GM21737 (cell line): Measurements from ENCODE around the gene TOMM20L.
"Not testable (repeated sequence)": the region's sequence is repeated elsewhere in the genome, so short reads cannot be mapped to it uniquely, and the experiment has no call there.

Experiments
- ATAC-seq: cut with Tn5 transposase; IDR thresholded peaks from one replicate; pipeline ENCODE4 v1.9.1; 2021; ENCODE audit warnings: mild to moderate bottlenecking, moderate library complexity; ENCODE audit not compliant: unreplicated experiment

The TOMM20L gene

GRCh38 chr14:58395812-58396788 is at the start of gene TOMM20L:
TOMM20L (plus strand) TSS chr14:58395930; CDS start chr14:58395958, 28 bp downstream.
- ATAC-seq = peak; percentile 94

- no peak for ATAC-seq
These were observed 42.0 kb upstream of the TOMM20L start for GRCh38 chr14:58353516-58354299.

GRCh38 chr14:58354808-58355207 is 40.9 kb upstream of the TOMM20L start:
- ATAC-seq = no peak

GRCh38 chr14:58356268-58356667 is 39.5 kb upstream of the TOMM20L start:
- ATAC-seq = no peak

GRCh38 chr14:58362272-58362671 is 33.5 kb upstream of the TOMM20L start:
- ATAC-seq = not testable (repeated sequence)

- peak; percentile 67 for ATAC-seq
These were observed 32.8 kb upstream of the TOMM20L start for GRCh38 chr14:58362798-58363412.

GRCh38 chr14:58364316-58364715 is 31.4 kb upstream of the TOMM20L start:
- no peak for ATAC-seq

- ATAC-seq = no peak
These were observed 28.4 kb upstream of the TOMM20L start for GRCh38 chr14:58367296-58367695.

- no peak for ATAC-seq
These were observed 26.8 kb upstream of the TOMM20L start for GRCh38 chr14:58368956-58369355.

GRCh38 chr14:58376791-58377190 is 18.9 kb upstream of the TOMM20L start:
- ATAC-seq = no peak

GRCh38 chr14:58390830-58391229 is 4.9 kb upstream of the TOMM20L start:
- no peak for ATAC-seq

- ATAC-seq = no peak
These were observed 243 bp upstream of the TOMM20L start for GRCh38 chr14:58395562-58395811.

GRCh38 chr14:58397156-58397555 is 1.4 kb downstream of the TOMM20L start:
- ATAC-seq = no peak

- no peak for ATAC-seq
These were observed 2.8 kb downstream of the TOMM20L start for GRCh38 chr14:58398495-58398894.

GRCh38 chr14:58398895-58399294 is 3.2 kb downstream of the TOMM20L start:
- ATAC-seq = no peak

GRCh38 chr14:58401587-58401986 is 5.9 kb downstream of the TOMM20L start:
- no peak for ATAC-seq

- ATAC-seq = no peak
These were observed 13.0 kb downstream of the TOMM20L start for GRCh38 chr14:58408681-58409215.

GRCh38 chr14:58414845-58415244 is 19.1 kb downstream of the TOMM20L start:
- no peak for ATAC-seq

- ATAC-seq = no peak
These were observed 20.2 kb downstream of the TOMM20L start for GRCh38 chr14:58415636-58416547.

- not testable (repeated sequence) for ATAC-seq
These were observed 21.2 kb downstream of the TOMM20L start for GRCh38 chr14:58416934-58417333.
